ENCODE measurements around the gene PAQR9. TPM values are rescaled to one million over a fixed set of nuclear protein-coding genes. Genes with fewer than 3 reads are reported as not detected.
A peak's percentile ranks its signal among the peaks of the same experiment; 100 is the strongest.

The PAQR9 gene
- total and polyA plus RNA-seq, 8 donors, result not detected

DNA sequence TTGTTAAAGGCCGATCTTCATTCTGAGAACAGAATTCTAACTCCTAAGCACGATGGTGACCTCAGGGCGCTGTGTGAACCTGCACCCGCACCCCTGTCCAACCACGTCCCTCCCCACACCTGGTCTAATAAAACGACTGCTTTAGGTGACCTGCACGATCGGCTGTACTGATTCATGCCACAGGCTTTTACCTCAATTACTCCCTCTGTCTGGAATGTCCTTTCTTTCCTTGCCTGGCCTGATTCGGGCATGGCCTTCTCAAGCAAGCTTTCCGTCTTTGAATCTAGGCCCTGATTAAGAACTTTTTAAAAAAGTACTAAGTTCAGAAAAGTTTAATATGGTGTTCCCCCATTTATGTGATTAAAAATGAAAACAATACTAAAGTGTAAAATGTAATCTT, 37.1 kb upstream of the PAQR9 start:
- peak overlapping the region in 4 of 5 donors; percentile 86 to 95 (median 94) for H3K27ac ChIP-seq
- DNase-seq, result peak in 1 of 2 donors; percentile 45
- WGBS, 5 donors, result 19 to 31% (median 20%) methylated on average over 10 of the region's 10 CpGs

DNA sequence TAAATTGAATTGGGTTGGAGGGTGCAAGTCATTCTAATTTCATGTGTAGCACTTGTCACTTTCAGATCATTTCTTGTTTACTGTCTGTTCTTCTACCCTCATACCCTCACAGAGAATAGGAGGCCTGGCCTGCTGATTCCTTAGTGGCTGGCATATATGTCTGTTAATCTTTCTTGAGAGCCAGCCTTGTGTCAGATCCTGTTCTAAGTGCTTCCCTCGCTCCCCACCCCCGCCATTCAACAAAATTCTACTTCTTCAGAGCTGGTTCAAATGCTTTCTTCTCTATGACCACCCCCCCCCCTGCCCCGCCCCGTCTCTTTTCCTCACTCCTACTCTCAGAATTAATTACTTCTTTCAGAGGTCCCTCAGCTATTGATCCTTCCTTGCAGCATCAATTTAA, 36.4 kb upstream of the PAQR9 start:
- Histone ChIP-seq H3K27ac (peak overlapping the region in 2 of 5 donors; percentile 93 to 95), H3K4me3 (peak overlapping the region in 1 of 4 donors; percentile 100), H3K27me3 (no peaks in the 10 kb centered on the region), H3K36me3 (no peaks in the 10 kb centered on the region), H3K4me1 (peaks cover 11 to 45% (median 41%) of the 10 kb centered on the region in 4 donors), H3K9me3 (no peaks in the 10 kb centered on the region)
- TF ChIP-seq EP300 (IDR thresholded peaks at IDR 0.05) (no peak), POLR2AphosphoS5 (IDR thresholded peaks at IDR 0.05) (no peak), POLR2A (IDR thresholded peaks at IDR 0.05) (no peak)
- TF ChIP-seq, protein P1, sequence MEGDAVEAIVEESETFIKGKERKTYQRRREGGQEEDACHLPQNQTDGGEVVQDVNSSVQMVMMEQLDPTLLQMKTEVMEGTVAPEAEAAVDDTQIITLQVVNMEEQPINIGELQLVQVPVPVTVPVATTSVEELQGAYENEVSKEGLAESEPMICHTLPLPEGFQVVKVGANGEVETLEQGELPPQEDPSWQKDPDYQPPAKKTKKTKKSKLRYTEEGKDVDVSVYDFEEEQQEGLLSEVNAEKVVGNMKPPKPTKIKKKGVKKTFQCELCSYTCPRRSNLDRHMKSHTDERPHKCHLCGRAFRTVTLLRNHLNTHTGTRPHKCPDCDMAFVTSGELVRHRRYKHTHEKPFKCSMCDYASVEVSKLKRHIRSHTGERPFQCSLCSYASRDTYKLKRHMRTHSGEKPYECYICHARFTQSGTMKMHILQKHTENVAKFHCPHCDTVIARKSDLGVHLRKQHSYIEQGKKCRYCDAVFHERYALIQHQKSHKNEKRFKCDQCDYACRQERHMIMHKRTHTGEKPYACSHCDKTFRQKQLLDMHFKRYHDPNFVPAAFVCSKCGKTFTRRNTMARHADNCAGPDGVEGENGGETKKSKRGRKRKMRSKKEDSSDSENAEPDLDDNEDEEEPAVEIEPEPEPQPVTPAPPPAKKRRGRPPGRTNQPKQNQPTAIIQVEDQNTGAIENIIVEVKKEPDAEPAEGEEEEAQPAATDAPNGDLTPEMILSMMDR (IDR thresholded peaks at IDR 0.05), result no peak
- peak in 1 of 2 donors; percentile 16 for DNase-seq
- WGBS, 5 donors, result 80 to 90% (median 84%) methylated on average over 4 of the region's 4 CpGs
- intact Hi-C loops (cut with DNase I; ENCODE audit: low total_unique reads), result no loop called here

More for the DNA sequence above, 37.1 kb upstream of the PAQR9 start:
- TF ChIP-seq, protein P1 (IDR thresholded peaks at IDR 0.05), result no peak
- no peak for TF ChIP-seq POLR2AphosphoS5 (IDR thresholded peaks at IDR 0.05)
- no peak for TF ChIP-seq POLR2A (IDR thresholded peaks at IDR 0.05)
- TF ChIP-seq EP300 (IDR thresholded peaks at IDR 0.05), result no peak
- peaks cover 11 to 51% (median 47%) of the 10 kb centered on the region in 4 donors for H3K4me1 ChIP-seq
- intact Hi-C loops (cut with DNase I; ENCODE audit: low total_unique reads), result no loop called here
- no peaks in the 10 kb centered on the region for H3K9me3 ChIP-seq
- peak overlapping the region; percentile 75 to 100 (median 90) for H3K4me3 ChIP-seq
- H3K36me3 ChIP-seq, result no peaks in the 10 kb centered on the region
- no peaks in the 10 kb centered on the region for H3K27me3 ChIP-seq

DNA sequence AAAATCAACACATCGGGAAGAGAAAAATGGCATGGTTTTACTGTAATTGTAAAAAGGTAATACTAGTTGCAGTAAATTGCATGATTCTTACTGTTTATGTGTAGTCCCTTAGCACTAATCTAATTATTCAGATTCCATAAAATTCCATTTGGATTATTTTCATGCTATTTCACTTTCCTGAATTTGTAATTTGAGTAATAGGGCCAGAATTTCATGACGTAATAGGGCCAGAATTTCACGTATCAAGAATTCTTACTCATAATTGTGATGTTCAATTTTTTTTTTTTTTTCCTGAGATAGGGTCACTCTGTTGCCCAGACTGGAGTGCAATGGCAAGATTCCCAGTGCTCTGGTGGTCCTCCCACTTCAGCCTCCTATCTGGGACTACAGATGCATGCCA, 35.0 kb upstream of the PAQR9 start:
- DNase-seq, result no peak
- TF ChIP-seq, protein P1 (IDR thresholded peaks at IDR 0.05), result no peak
- TF ChIP-seq POLR2AphosphoS5 (IDR thresholded peaks at IDR 0.05), result no peak
- TF ChIP-seq POLR2A (IDR thresholded peaks at IDR 0.05), result no peak
- TF ChIP-seq EP300 (IDR thresholded peaks at IDR 0.05), result no peak
- intact Hi-C loops (cut with DNase I; ENCODE audit: low total_unique reads), result no loop called here
- Histone ChIP-seq H3K27ac (no peak overlapping the region), H3K9me3 (no peaks in the 10 kb centered on the region), H3K27me3 (no peaks in the 10 kb centered on the region), H3K4me3 (no peak overlapping the region), H3K4me1 (peaks cover 8 to 30% (median 28%) of the 10 kb centered on the region in 4 donors), H3K36me3 (no peaks in the 10 kb centered on the region)
- 75 to 94% (median 89%) methylated on average over 3 of the region's 3 CpGs for WGBS, 5 donors

DNA sequence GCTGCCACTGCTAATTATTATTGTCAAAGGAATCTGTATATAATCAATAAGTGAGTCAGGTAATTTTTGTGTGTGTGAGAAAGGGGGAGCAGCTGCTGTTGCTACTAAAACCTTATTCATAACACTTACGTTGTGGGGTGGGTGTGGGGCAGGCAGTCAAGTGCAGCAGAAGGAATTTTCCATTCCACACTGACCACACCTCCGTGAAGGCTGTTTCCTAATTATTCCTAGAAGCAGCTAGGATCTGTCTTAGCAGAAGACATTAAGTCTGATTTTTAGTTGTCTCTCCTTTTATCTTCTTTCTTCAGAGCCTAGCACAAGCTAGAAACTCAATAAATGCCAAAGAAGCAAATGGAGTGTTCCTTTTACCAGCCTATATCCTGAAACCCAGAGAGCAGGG, 33.9 kb upstream of the PAQR9 start:
- Histone ChIP-seq H3K9me3 (no peaks in the 10 kb centered on the region), H3K4me3 (no peak overlapping the region), H3K4me1 (peaks cover 8 to 19% (median 17%) of the 10 kb centered on the region in 4 donors), H3K27me3 (no peaks in the 10 kb centered on the region), H3K36me3 (no peaks in the 10 kb centered on the region), H3K27ac (no peak overlapping the region)
- intact Hi-C loops (cut with DNase I; ENCODE audit: low total_unique reads), result no loop called here
- DNase-seq, result peak in 1 of 2 donors; percentile 24
- TF ChIP-seq EP300 (IDR thresholded peaks at IDR 0.05) (no peak), POLR2A (IDR thresholded peaks at IDR 0.05) (no peak), POLR2AphosphoS5 (IDR thresholded peaks at IDR 0.05) (no peak)
- TF ChIP-seq, protein P1 (IDR thresholded peaks at IDR 0.05), result no peak
- WGBS, 5 donors, result 16 to 29% (median 17%) methylated on average over 2 of the region's 2 CpGs

All from stomach (tissue), 9 donors.